PC-9 (cell line): ENCODE measurements around the gene ZNF600. TPM values are rescaled to one million over a fixed set of nuclear protein-coding genes. Genes with fewer than 3 reads are reported as not detected.
"Not testable (repeated sequence)": the region's sequence is repeated elsewhere in the genome, so short reads cannot be mapped to it uniquely, and the experiment has no call there.

ENCODE experiments used
- BruUV-seq: library from RNA; stranded (reverse); fragments of 400-500 nt; replicated peaks from 2 replicates; lab custom pipeline; 2021; lab: Mats Ljungman, UMichigan
- CTCF ChIA-PET: fragments of 300-600 bp; sonication (Branson Sonifier 250); formaldehyde crosslinking; loops from one replicate; lab custom pipeline; 2022; ENCODE audit warnings: antibody characterized with exemption; lab: Charles Lee
- POLR2A ChIA-PET: fragments of 300-600 bp; sonication (Branson Sonifier 250); formaldehyde crosslinking; loops from one replicate; lab custom pipeline; 2022; ENCODE audit warnings: antibody characterized with exemption; ENCODE audit not compliant: unreplicated experiment; lab: Charles Lee
- DNase-seq, 2 experiments: peaks; one replicate each; pipeline versions ENCODE4 v3.0.0 to v3.0.0-alpha.2; 2015 to 2022; ENCODE audit warnings: mixed read lengths in 1 of 2
- H2AFZ ChIP-seq: fragments of 200-600 bp; sonication (generic); 2 replicates; pipeline ENCODE4 v1.8.1; 2017; ENCODE audit warnings: antibody characterized with exemption
- H3F3A ChIP-seq: fragments of 200-600 bp; sonication (generic); 2 replicates; pipeline ENCODE4 v1.8.1; 2017; ENCODE audit warnings: antibody characterized with exemption, mild to moderate bottlenecking, low read depth; ENCODE audit not compliant: insufficient read depth
- H3K27ac ChIP-seq: fragments of 200-600 bp; sonication (generic); 2 replicates; pipeline ENCODE4 v1.6.1; 2016; ENCODE audit warnings: mixed run types
- H3K27me3 ChIP-seq: fragments of 200-600 bp; sonication (generic); 2 replicates; pipeline ENCODE4 v1.6.1; 2016; ENCODE audit warnings: low read depth, mixed run types; ENCODE audit not compliant: insufficient read depth
- H3K36me3 ChIP-seq: fragments of 200-600 bp; sonication (generic); 2 replicates; pipeline ENCODE4 v1.6.1; 2016; ENCODE audit warnings: low read depth, mixed run types
- H3K4me1 ChIP-seq: fragments of 200-600 bp; sonication (generic); replicated peaks from 2 replicates; pipeline ENCODE4 v1.6.1; 2016; ENCODE audit warnings: mixed run types; ENCODE audit not compliant: insufficient read depth
- H3K4me2 ChIP-seq: fragments of 200-600 bp; sonication (generic); 2 replicates; pipeline ENCODE4 v1.6.1; 2017; ENCODE audit warnings: mixed run types
- H3K4me3 ChIP-seq: fragments of 200-600 bp; sonication (generic); 2 replicates; pipeline ENCODE4 v1.6.1; 2016; ENCODE audit warnings: mixed run types
- H3K79me2 ChIP-seq: fragments of 200-600 bp; sonication (generic); 2 replicates; pipeline ENCODE4 v1.6.1; 2017; ENCODE audit warnings: low read depth, mixed run types
- H3K9me2 ChIP-seq: fragments of 200-600 bp; sonication (generic); 2 replicates; pipeline ENCODE4 v1.8.1; 2017; ENCODE audit warnings: mild to moderate bottlenecking; ENCODE audit not compliant: insufficient read depth
- H3K9me3 ChIP-seq: fragments of 200-600 bp; sonication (generic); 2 replicates; pipeline ENCODE4 v1.8.1; 2016; ENCODE audit warnings: low read depth; ENCODE audit not compliant: insufficient read depth
- H4K20me1 ChIP-seq: fragments of 200-600 bp; sonication (generic); 2 replicates; pipeline ENCODE4 v1.8.1; 2017; ENCODE audit not compliant: insufficient read depth
- EZH2 ChIP-seq: fragments of 200-600 bp; sonication (generic); IDR thresholded peaks from 2 replicates; pipeline ENCODE4 v1.8.0; 2017; ENCODE audit warnings: antibody characterized with exemption, low read depth
- intact Hi-C: fragments of 100-400 bp; cut with micrococcal nuclease; formaldehyde crosslinking; loops from one replicate; pipeline ENCODE4 v1.10.0; 2022; ENCODE audit not compliant: unreplicated experiment
- total RNA-seq: library from RNA; stranded (reverse); gene quantifications from 2 replicates; pipeline ENCODE4 v1.2.3, GENCODE V29; 2021
- TF ChIP-seq, protein P1 (sequence below): fragments of 200-600 bp; sonication (generic); conservative IDR thresholded peaks from 2 replicates; pipeline ENCODE4 v1.6.1; 2017; ENCODE audit warnings: mixed run types, antibody characterized with exemption, mild to moderate bottlenecking, moderate library complexity

The ZNF600 gene
- total RNA-seq, 1 experiment from 2014 or later = 27.9 TPM

DNA sequence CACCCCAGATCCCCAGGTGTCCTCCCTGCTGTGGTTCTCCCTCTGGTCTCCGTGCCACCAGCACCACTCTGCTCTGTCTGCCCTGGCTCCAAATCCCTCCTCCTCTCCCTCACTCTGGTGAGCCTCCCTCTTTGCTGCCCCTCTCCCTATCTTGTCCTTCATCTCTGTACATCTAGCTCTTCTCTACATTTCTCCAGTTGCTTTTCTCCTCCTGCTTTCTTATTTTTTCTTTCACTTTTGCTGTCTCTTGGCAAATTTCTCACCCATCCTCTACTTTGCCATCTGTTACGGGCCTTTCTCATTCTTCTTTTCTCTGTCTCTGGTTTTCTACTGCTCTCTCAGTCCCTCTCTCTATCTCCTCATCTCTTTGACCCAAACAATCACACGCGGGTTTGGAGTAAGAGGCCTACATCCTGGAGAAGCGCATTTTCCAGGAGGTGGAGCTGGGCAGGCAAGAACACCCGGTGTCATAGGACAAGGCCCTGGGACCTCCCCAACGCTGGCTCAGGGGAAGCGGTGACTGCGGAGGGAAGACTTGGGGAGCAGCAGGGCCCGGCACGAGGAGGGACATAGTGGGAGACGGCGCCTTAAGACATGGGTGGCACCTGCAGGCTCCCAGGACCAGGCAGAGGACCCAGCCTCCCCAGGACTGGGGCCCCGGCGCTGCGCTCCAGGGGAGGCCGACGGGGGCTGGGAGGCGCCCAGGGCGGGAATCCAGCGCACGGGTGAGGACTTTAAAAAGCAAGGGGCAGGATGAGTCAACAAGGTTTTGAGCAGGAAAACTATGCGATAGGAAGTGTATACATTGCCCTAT is 61.7 kb downstream of the ZNF600 start:
- peaks cover 5% of the 10 kb centered on the region for H3K36me3 ChIP-seq
- H3K9me2 ChIP-seq = no peaks in the 10 kb centered on the region
- peaks cover 11% of the 10 kb centered on the region for H3K4me1 ChIP-seq
- no peak for TF ChIP-seq EZH2
- peaks cover 4% of the 10 kb centered on the region; the same call in 1 of the 2 replicates for H3K9me3 ChIP-seq
- H2AFZ ChIP-seq = no peak overlapping the region
- no peak overlapping the region for H3K4me3 ChIP-seq
- intact Hi-C loops = no loop called here
- no peak overlapping the region for H3K4me2 ChIP-seq
- no peak overlapping the region for H3K27ac ChIP-seq
- ChIA-PET CTCF (no interaction called here), POLR2A (no interaction called here)
- no TSS peak for BruUV-seq
- no peaks in the 10 kb centered on the region for H3K79me2 ChIP-seq
- H3K27me3 ChIP-seq = no peaks in the 10 kb centered on the region
- DNase-seq = no peak
- no peaks in the 10 kb centered on the region for H4K20me1 ChIP-seq
- H3F3A ChIP-seq = peaks cover 7% of the 10 kb centered on the region; the same call in 1 of the 2 replicates

DNA sequence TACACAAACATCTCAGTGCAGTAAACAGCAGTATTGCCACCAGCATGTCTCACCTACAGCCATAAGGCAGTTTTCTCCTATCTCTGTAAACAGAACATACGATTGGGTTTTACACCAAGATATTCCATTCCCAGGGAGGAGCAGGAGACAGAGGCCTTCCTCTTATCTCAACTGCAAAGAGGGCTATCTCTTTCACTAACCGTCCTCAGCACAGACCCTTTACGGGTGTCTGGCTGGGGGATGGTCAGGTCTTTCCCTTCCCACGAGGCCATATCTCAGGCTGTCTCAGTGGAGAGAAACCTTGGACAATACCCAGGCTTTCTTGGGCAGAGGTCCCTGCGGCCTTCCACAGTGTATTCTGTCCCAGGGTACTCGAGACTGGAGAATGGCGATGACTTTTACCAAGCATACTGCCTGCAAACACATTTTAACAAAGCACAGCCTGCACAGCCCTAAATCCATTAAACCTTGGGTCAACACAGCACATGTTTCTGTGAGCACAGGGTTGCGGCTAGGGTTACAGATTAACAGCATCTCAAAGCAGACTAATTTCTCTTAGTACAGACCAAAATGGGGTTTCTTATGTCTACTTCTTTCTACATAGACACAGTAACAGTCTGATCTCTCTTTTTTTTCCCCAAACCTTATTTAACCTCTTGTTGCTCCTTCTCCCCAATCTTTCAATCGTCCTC is 62.5 kb downstream of the ZNF600 start:
- peaks cover 11% of the 10 kb centered on the region for H3K4me1 ChIP-seq
- H3K27ac ChIP-seq, H3F3A ChIP-seq, H3K27me3 ChIP-seq, H3K4me2 ChIP-seq, intact Hi-C loops, H3K9me2 ChIP-seq, BruUV-seq, H3K79me2 ChIP-seq, H3K4me3 ChIP-seq, H3K36me3 ChIP-seq, DNase-seq, H2AFZ ChIP-seq, CTCF ChIA-PET, H4K20me1 ChIP-seq, POLR2A ChIA-PET: not testable (repeated sequence)
- peaks cover 10% of the 10 kb centered on the region; the same call in 1 of the 2 replicates for H3K9me3 ChIP-seq

DNA sequence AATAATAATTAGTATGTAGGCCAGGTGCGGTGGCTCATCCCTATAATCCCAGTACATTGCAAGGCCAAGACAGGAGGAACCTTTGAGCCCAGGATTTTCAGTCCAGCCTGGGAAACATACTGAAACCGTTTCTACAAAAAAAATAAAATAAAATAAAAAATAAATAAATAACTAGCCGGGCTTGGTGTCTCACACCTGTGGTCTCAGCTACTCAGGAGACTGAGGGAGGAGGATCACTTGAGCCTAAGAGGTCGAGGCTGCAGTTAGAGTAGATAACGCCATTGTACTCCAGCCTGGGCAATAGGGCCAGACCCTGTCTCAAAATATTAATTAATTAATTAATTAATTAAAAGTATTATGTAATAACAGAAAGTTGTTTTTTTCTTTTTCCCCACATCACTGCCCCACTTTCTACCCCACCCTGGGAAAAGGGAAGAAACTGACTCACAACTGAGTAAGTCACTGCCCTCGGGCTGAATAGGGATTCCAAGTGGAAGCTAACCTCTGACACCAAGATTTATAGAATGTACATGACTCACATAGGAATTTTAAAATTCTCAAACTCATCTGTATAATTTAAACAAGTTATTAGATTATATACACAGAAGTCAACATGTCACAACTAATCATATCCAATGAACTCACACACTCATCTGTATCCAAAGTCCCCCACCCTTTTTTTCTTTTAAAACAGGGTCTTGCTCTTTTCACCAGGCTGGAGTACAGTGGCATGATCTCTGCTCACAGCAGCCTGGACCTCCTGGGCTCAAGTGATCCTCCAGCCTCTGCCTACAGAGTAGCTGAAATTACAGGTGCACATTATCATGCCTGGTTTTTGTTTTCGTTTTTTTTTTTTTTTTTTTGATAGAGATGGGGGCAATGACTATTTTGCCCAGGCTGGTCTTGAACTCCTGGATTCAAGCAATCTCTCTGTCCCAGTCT is 64.3 kb downstream of the ZNF600 start:
- H3K9me3 ChIP-seq = peaks cover 13% of the 10 kb centered on the region; the same call in 1 of the 2 replicates
- H3K9me2 ChIP-seq = no peaks in the 10 kb centered on the region
- H3K27me3 ChIP-seq = no peaks in the 10 kb centered on the region
- no peak overlapping the region for H3K4me3 ChIP-seq
- H3K36me3 ChIP-seq = peaks cover 5% of the 10 kb centered on the region
- H2AFZ ChIP-seq = no peak overlapping the region
- H3K79me2 ChIP-seq = no peaks in the 10 kb centered on the region
- H3F3A ChIP-seq = peaks cover 7% of the 10 kb centered on the region; the same call in 1 of the 2 replicates
- H3K27ac ChIP-seq = peak overlapping the region; percentile 61
- CTCF ChIA-PET = interaction anchor here (0.6 kb wide), 1 partner anchor 860 kb away, joined by 11 read pairs; no protein-coding TSS in a partner anchor
- peak overlapping the region; percentile 50 for H3K4me2 ChIP-seq
- peaks cover 11% of the 10 kb centered on the region for H3K4me1 ChIP-seq
- no TSS peak for BruUV-seq
- no peak for TF ChIP-seq EZH2
- TF ChIP-seq, protein P1, sequence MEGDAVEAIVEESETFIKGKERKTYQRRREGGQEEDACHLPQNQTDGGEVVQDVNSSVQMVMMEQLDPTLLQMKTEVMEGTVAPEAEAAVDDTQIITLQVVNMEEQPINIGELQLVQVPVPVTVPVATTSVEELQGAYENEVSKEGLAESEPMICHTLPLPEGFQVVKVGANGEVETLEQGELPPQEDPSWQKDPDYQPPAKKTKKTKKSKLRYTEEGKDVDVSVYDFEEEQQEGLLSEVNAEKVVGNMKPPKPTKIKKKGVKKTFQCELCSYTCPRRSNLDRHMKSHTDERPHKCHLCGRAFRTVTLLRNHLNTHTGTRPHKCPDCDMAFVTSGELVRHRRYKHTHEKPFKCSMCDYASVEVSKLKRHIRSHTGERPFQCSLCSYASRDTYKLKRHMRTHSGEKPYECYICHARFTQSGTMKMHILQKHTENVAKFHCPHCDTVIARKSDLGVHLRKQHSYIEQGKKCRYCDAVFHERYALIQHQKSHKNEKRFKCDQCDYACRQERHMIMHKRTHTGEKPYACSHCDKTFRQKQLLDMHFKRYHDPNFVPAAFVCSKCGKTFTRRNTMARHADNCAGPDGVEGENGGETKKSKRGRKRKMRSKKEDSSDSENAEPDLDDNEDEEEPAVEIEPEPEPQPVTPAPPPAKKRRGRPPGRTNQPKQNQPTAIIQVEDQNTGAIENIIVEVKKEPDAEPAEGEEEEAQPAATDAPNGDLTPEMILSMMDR = no peak
- POLR2A ChIA-PET = interaction anchor here (0.6 kb wide), 1 partner anchor 993 kb away, joined by 3 read pairs; no protein-coding TSS in a partner anchor
- peak; percentile 76 to 96 for DNase-seq
- intact Hi-C loops = no loop called here
- no peaks in the 10 kb centered on the region for H4K20me1 ChIP-seq

DNA sequence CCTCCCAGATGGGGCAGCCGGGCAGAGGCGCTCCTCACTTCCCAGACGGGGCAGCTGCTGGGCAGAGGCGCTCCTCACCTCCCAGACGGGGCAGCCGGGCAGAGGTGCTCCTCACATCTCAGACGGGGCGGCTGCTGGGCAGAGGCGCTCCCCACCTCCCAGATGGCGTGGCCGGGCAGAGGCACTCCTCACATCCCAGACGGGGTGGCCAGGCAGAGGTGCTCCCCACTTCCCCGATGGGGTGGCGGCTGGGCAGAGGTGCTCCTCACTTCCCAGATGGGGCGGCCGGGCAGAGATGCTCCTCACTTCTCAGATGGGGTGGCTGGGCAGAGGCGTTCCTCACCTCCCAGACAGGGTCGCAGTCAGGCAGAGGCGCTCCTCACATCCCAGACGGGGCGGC is 66.0 kb downstream of the ZNF600 start:
- DNase-seq, CTCF ChIA-PET, H3F3A ChIP-seq, H3K79me2 ChIP-seq, intact Hi-C loops, H3K36me3 ChIP-seq, H3K27ac ChIP-seq, POLR2A ChIA-PET, H4K20me1 ChIP-seq, H3K9me2 ChIP-seq, H2AFZ ChIP-seq, BruUV-seq, H3K4me3 ChIP-seq, H3K27me3 ChIP-seq, H3K4me2 ChIP-seq: not testable (repeated sequence)
- Histone ChIP-seq H3K9me3 (peaks cover 13% of the 10 kb centered on the region; the same call in 1 of the 2 replicates), H3K4me1 (peaks cover 11% of the 10 kb centered on the region)
